ENCODE results near the gene AMTN.

AMTN gene

DNA sequence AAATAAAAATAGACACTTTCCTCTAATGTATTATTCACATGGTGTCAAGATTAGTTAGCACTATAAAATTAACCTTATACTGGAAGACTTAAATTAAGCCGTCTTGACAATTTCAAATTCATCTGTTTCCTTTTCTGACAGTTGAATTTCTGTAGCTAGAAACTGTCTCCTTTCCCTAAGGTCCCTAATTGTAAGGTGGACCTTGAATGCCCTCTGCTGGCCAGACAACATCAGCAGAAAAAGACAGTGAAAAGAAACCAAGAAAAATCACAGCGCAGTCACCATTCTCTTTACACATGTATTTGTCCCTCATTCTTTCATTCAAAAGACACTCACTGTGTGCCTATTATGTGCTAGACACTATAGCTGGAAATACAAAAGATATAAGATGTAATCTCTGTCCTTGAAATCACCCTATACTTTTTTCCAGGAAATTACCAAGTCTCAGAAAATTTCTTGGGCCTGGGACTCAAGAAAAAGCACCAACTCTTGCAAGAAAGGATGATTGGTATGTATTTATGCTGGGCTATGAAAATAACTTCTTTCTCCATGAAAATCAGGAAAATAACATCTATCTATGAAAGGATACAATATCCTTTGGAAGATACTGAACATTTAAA is 41.0 kb downstream of the AMTN start:
- DNase-seq: peak in 7 of 10 donors; percentile 13 to 82 (median 52)
- intact Hi-C loops (cut with DNase I): loop anchor here (1.0 kb wide), 1 partner anchor 870 kb away; no protein-coding TSS in a partner anchor

DNA sequence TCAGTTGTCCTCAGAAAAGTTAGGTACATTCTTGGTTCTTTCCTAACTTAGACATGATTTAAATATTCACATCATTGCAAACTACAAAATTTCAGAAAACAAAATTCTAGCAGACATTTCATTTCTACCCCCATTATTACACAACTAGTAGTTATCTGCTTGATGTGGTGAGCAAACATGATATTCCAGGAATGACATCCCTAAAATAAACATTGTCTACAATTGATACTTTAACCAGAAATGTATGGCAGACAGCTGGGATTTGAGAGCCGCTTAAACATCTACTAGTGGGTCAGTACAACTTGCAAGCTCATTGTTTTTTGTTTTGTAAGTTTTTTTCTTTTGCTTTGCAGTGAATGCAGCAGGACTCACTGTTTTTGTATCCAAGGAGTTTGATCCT is 41.6 kb downstream of the AMTN start:
- no peak for DNase-seq
- intact Hi-C loops (cut with DNase I): loop anchor here (1.0 kb wide), 1 partner anchor 871 kb away; no protein-coding TSS in a partner anchor

DNA sequence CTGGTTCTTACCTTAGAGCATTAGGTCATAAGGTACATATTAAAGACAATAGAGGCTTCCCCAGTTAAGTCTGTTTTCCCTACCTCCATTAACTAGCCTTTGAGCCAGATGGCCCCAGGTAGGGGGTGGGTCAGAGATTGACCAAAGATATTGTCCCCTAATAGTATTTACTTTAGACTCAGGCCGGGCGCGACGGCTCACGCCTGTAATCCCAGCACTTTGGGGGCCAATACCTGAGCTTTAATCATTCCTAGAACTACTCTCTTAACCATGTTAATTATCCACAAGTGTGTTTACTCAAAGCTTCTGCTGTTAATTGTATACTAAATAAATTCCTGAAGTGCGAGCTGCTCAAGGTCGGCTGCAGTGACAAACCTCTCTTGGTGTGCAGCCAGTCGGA is 45.7 kb downstream of the AMTN start:
- DNase-seq: no peak
- intact Hi-C loops (cut with DNase I): no loop called here

DNA sequence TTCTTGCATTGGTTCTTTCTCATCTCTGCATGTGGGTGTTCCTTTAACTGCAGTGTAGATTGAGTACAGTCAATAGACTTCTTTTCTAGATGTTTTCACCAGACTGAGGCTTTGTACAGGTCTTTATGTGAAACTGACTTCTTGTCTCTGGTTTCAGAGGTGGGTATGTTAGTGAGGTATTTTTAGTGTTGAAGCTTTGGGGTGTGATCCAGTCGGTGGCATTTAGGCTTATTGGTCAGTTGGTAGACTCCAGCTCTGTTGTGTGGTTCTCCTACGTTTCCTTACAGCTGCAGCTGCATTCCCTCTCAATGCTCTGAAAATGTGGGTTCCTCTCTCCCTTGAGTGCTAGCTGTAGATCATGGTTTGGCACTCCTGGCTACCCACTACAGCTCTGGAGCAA is 52.4 kb downstream of the AMTN start:
- no peak for DNase-seq
- intact Hi-C loops (cut with DNase I): no loop called here

DNA sequence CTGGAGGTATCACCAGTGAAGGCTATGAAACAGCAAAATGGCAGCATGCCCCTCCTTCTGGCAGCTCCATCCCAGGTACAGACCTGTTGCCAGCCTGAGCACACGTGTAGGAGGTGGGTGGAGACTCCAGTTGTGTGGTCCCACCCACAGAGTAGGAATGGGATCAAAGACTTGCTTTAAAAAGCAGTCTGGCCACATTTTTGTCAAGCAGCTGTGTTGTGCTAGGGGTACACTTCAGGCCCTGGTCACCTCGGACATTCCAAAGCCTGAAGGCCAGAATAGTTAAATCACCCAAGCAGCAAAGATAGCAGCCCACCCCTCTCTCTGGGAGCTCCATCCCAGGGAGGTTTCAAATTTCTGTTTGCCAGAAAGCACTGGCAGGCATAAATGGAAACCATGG is 53.4 kb downstream of the AMTN start:
- DNase-seq: no peak
- intact Hi-C loops (cut with DNase I): no loop called here

DNA sequence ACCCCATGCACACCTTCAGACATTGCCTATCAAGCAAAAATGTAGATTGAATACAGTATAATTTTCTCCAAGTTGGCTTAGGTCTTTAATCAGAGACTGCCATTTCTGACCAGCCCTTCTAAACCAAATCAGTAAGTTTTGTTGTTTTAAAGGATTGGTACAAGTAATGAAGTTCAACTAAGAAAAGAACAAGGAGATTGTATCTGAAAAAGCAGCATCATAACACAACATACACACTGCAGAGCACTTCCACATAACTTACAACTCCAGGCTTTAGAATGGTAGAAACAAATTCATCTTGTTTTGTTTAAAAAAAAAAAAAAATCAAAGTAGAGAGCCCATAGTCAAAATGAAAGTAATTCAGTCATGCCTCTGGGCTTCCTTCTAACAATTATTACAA is 57.6 kb downstream of the AMTN start:
- no peak for DNase-seq
- intact Hi-C loops (cut with DNase I): no loop called here

DNA sequence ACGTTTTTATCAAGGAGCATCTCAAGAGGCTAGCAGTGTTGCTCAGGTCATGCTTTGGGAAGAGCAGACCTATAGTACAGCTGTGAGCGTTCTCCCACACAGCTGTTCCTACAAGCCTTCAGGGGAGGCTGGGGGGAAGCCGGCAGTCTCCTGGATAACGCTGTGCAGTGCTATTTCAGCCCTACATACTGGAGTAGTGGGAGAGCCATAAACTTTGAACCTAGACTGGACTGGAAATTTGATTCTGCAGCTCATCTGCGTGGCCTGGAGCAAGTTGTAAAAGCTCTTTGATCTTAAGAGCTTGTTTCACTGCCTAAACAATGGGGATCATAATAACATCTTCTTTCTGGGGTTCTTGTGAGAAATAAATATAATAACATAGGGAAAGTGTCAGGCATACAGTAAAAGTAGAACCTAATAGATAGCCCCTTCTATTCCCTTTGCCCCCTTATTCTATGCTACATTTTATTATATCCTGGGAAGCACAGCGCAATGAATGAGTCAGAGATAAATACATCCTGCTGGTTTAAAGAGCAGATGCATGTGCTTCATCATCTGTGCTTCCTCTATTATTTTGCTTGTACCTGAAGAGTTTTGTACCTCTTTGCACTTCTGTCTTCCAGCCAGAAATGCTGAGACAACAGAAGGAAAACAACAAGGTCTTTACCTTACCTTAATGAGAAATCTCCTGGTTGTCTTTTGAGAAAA is 59.0 kb downstream of the AMTN start:
- no peak for DNase-seq
- intact Hi-C loops (cut with DNase I): no loop called here

DNA sequence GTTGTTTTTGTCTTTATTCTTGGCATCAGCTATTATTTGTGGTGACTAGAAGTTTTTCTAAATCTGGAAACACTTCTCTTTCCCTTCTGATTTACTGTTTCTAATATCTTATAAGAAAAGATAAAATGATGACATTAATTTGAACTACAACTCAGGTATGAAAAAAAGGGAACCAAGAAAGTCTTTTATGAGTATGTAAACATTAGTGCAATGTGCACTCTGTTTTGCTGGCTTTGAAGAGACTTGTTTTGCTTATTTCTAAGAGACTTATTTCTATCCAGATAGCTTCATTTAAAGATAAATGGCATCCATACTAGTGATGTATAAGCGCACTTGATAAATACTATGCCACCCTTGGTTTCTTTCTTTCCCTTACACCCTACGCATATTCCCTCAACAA is 63.6 kb downstream of the AMTN start:
- intact Hi-C loops (cut with DNase I): no loop called here
- DNase-seq: no peak

Measured in posterior cingulate gyrus (tissue), 11 donors.